HG03039 (cell line): ENCODE data around the gene MDM2.

Source experiments
- ATAC-seq: cut with Tn5 transposase; IDR thresholded peaks from one replicate; pipeline ENCODE4 v1.9.1; 2021; ENCODE audit warnings: mild to moderate bottlenecking, moderate library complexity; ENCODE audit not compliant: unreplicated experiment

Gene MDM2

GRCh38 chr12:68870443-68870842 is 62.5 kb downstream of the MDM2 start:
- no peak for ATAC-seq

- ATAC-seq, result no peak
These were observed 63.4 kb downstream of the MDM2 start for GRCh38 chr12:68871396-68871795.

GRCh38 chr12:68871921-68872320 is 63.9 kb downstream of the MDM2 start:
- ATAC-seq, result no peak

GRCh38 chr12:68873316-68873715 is 65.3 kb downstream of the MDM2 start:
- no peak for ATAC-seq

GRCh38 chr12:68876461-68876860 is 68.5 kb downstream of the MDM2 start:
- ATAC-seq, result no peak

- ATAC-seq, result no peak
These were observed 69.6 kb downstream of the MDM2 start for GRCh38 chr12:68877583-68877982.

- ATAC-seq, result no peak
These were observed 70.3 kb downstream of the MDM2 start for GRCh38 chr12:68878283-68878682.

GRCh38 chr12:68878846-68879245 is 70.9 kb downstream of the MDM2 start:
- ATAC-seq, result no peak

- ATAC-seq, result no peak
These were observed 72.8 kb downstream of the MDM2 start for GRCh38 chr12:68880660-68881325.

- no peak for ATAC-seq
These were observed 74.4 kb downstream of the MDM2 start for GRCh38 chr12:68882251-68882964.

GRCh38 chr12:68883151-68883550 is 75.2 kb downstream of the MDM2 start:
- no peak for ATAC-seq

- ATAC-seq, result no peak
These were observed 76.3 kb downstream of the MDM2 start for GRCh38 chr12:68884251-68884650.

GRCh38 chr12:68885381-68885780 is 77.4 kb downstream of the MDM2 start:
- no peak for ATAC-seq

GRCh38 chr12:68886636-68887572 is 78.9 kb downstream of the MDM2 start:
- ATAC-seq, result no peak

- no peak for ATAC-seq
These were observed 79.7 kb downstream of the MDM2 start for GRCh38 chr12:68887641-68888040.

GRCh38 chr12:68888243-68888642 is 80.3 kb downstream of the MDM2 start:
- ATAC-seq, result no peak

- no peak for ATAC-seq
These were observed 82.7 kb downstream of the MDM2 start for GRCh38 chr12:68890701-68891113.

GRCh38 chr12:68891141-68891540 is 83.2 kb downstream of the MDM2 start:
- no peak for ATAC-seq

GRCh38 chr12:68893201-68893600 is 85.2 kb downstream of the MDM2 start:
- no peak for ATAC-seq

GRCh38 chr12:68893741-68894140 is 85.8 kb downstream of the MDM2 start:
- no peak for ATAC-seq

- no peak for ATAC-seq
These were observed 86.4 kb downstream of the MDM2 start for GRCh38 chr12:68894276-68894855.
